GM12878 (cell line): ENCODE results near the gene VGF. TPM values are rescaled to one million over a fixed set of nuclear protein-coding genes. Genes with fewer than 3 reads are reported as not detected.

ENCODE experiments used
- ATAC-seq: fragments of 200-7000 bp; cut with Tn5 transposase; 3 replicates; pipeline ENCODE4 v1.9.1; 2020; ENCODE audit warnings: mild to moderate bottlenecking, moderate library complexity
- BruUV-seq: library from RNA; stranded (reverse); fragments of 400-500 nt; replicated peaks from 2 replicates; lab custom pipeline; 2021; lab: Mats Ljungman, UMichigan
- CTCF ChIA-PET: fragments of 300-600 bp; sonication (Branson Sonifier 250); formaldehyde crosslinking; extraction: SDS; loops from one replicate; lab custom pipeline; 2021; ENCODE audit warnings: inconsistent platforms; lab: Yijun Ruan, JAX
- POLR2A ChIA-PET: fragments of 350-600 bp; formaldehyde crosslinking; extraction: SDS; loops from one replicate; lab custom pipeline; 2021; ENCODE audit warnings: inconsistent platforms; lab: Charles Lee
- RAD21 ChIA-PET: fragments of 300-600 bp; sonication (Branson Sonifier 250); formaldehyde crosslinking; loops from one replicate; lab custom pipeline; 2023; ENCODE audit warnings: antibody characterized with exemption; ENCODE audit not compliant: unreplicated experiment; lab: Charles Lee
- SMC1A ChIA-PET: fragments of 300-600 bp; sonication (Branson Sonifier 250); formaldehyde crosslinking; loops from one replicate; lab custom pipeline; 2023; ENCODE audit not compliant: unreplicated experiment, uncharacterized antibody; lab: Charles Lee
- DNase-seq: peaks from one replicate; pipeline ENCODE4 v3.0.0-alpha.2; 2011; ENCODE audit warnings: low read depth, low spot score
- FAIRE-seq: peaks from 3 replicates; lab custom pipeline; 2011; peaks lifted over from hg19 to GRCh38; lab: Jason Lieb, UNC
- H2AFZ ChIP-seq: 2 replicates; pipeline ENCODE4 v1.6.0; 2011; ENCODE audit warnings: low read depth, low read length, control low read depth; ENCODE audit not compliant: control insufficient read depth
- H3K27ac ChIP-seq: 2 replicates; pipeline ENCODE4 v1.5.1; 2011; ENCODE audit warnings: control low read depth; ENCODE audit not compliant: control insufficient read depth, insufficient read depth
- H3K27me3 ChIP-seq, 2 experiments: replicated peaks in 1 of 2; 2 replicates each; pipeline versions ENCODE4 v1.6.0 to v1.6.1; 2011; ENCODE audit warnings: low read length in 1 of 2; ENCODE audit not compliant: control insufficient read depth in 2 of 2, insufficient read depth in 2 of 2
- H3K36me3 ChIP-seq, 2 experiments: 2 replicates each; pipeline ENCODE4 v1.5.1; 2011; ENCODE audit warnings: low read length in 1 of 2; ENCODE audit not compliant: control insufficient read depth in 2 of 2, insufficient read depth in 2 of 2
- H3K4me1 ChIP-seq: 2 replicates; pipeline ENCODE4 v1.6.1; 2011; ENCODE audit warnings: mild to moderate bottlenecking, low read length, moderate library complexity, mixed read lengths; ENCODE audit not compliant: control insufficient read depth, insufficient read depth
- H3K4me2 ChIP-seq: 2 replicates; pipeline ENCODE4 v1.6.0; 2011; ENCODE audit warnings: control low read depth; ENCODE audit not compliant: control insufficient read depth, insufficient read depth
- H3K4me3 ChIP-seq: fragments of 200-600 bp; sonication (generic); 2 replicates; pipeline ENCODE4 v1.5.1; 2016
- H3K79me2 ChIP-seq: 2 replicates; pipeline ENCODE4 v1.6.0; 2011; ENCODE audit warnings: low read length; ENCODE audit not compliant: control insufficient read depth, insufficient read depth
- H3K9ac ChIP-seq: 2 replicates; pipeline ENCODE4 v1.8.0; 2011; ENCODE audit warnings: low read length, control low read depth, mixed read lengths; ENCODE audit not compliant: control insufficient read depth, insufficient read depth
- H3K9me3 ChIP-seq: replicated peaks from 3 replicates; pipeline ENCODE4 v1.5.1; 2011; ENCODE audit warnings: mild to moderate bottlenecking, low read length; ENCODE audit not compliant: control insufficient read depth, insufficient read depth
- H4K20me1 ChIP-seq: 2 replicates; pipeline ENCODE4 v1.6.0; 2011; ENCODE audit not compliant: control insufficient read depth, insufficient read depth
- MLLT1 ChIP-seq: fragments of 450-650 bp; IDR thresholded peaks from 2 replicates; pipeline ENCODE4 v1.6.1; 2016; ENCODE audit warnings: mild to moderate bottlenecking
- MYB ChIP-seq: fragments of 150-350 bp; IDR thresholded peaks from 2 replicates; pipeline ENCODE4 v1.6.1; 2014; ENCODE audit warnings: mild to moderate bottlenecking, low read depth, low read length, borderline replicate concordance
- PKNOX1 ChIP-seq: fragments of 450-650 bp; IDR thresholded peaks from 2 replicates; pipeline ENCODE4 v1.6.1; 2016; ENCODE audit warnings: mild to moderate bottlenecking
- POLR2AphosphoS5 ChIP-seq: IDR thresholded peaks from 2 replicates; pipeline ENCODE4 v1.6.1; 2011; ENCODE audit warnings: mild to moderate bottlenecking, low read length, inconsistent platforms
- RBBP5 ChIP-seq: fragments of 200-600 bp; sonication (generic); conservative IDR thresholded peaks from 2 replicates; pipeline ENCODE4 v1.6.1; 2016
- SPI1 ChIP-seq: IDR thresholded peaks from 2 replicates; pipeline ENCODE4 v1.6.1; 2011; ENCODE audit warnings: low read depth, mild to moderate bottlenecking, low read length, moderate library complexity, borderline replicate concordance; ENCODE audit not compliant: insufficient read depth
- SUZ12 ChIP-seq: fragments of 200-600 bp; sonication (generic); IDR thresholded peaks from one replicate; pipeline ENCODE4 v1.6.1; 2018; ENCODE audit warnings: antibody characterized with exemption, mild to moderate bottlenecking; ENCODE audit not compliant: unreplicated experiment
- TCF12 ChIP-seq: IDR thresholded peaks from 2 replicates; pipeline ENCODE4 v1.6.1; 2011; ENCODE audit warnings: low read depth, mild to moderate bottlenecking, low read length
- TCF7 ChIP-seq: IDR thresholded peaks from 2 replicates; pipeline ENCODE4 v1.6.1; 2014; ENCODE audit warnings: antibody characterized with exemption, borderline replicate concordance
- ZNF207 ChIP-seq: fragments of 450-650 bp; IDR thresholded peaks from 2 replicates; pipeline ENCODE4 v1.6.1; 2014; ENCODE audit warnings: antibody characterized with exemption, mild to moderate bottlenecking, borderline replicate concordance
- ZNF687 ChIP-seq: fragments of 450-650 bp; IDR thresholded peaks from 2 replicates; pipeline ENCODE4 v1.6.1; 2017; ENCODE audit warnings: mild to moderate bottlenecking, moderate library complexity
- WGBS: methylation state at CpG from one replicate; pipeline ENCODE4 v1.1.6; 2016; ENCODE audit warnings: low lambda C conversion rate; ENCODE audit not compliant: insufficient replicate concordance, insufficient coverage; ENCODE audit errors: missing lambda C conversion rate; 5-methylcytosine and 5-hydroxymethylcytosine counted together
- in situ Hi-C: fragments of 300-500 bp; cut with MboI; formaldehyde crosslinking; loops from 9 replicates; pipeline ENCODE4 v1.14.3; 2018; ENCODE audit warnings: mixed read lengths
- intact Hi-C: fragments of 100-400 bp; cut with micrococcal nuclease; formaldehyde crosslinking; loops from one replicate; pipeline ENCODE4 v1.14.2; 2022; ENCODE audit not compliant: unreplicated experiment
- polyA plus RNA-seq, 11 experiments: library from polyadenylated mRNA; depleted of rRNA in 4 of 11; unstranded in 6 of 11; stranded (reverse) in 5 of 11; fragments of >200 nt; fragmentation: Nextera tagmentation in 4 of 11; fragmentation: Illumina TruSeq in 1 of 11; extraction: Ambion mirVana in 4 of 11; extraction: Trizol in 1 of 11; gene quantifications; 1 replicate in 1 of 11; 2 replicates in 10 of 11; pipeline versions ENCODE4 v1.2.1 to v1.2.3, GENCODE V29; 2011 to 2016; ENCODE audit warnings: inconsistent platforms in 2 of 11, missing spikeins in 2 of 11, low read depth in 1 of 11
- total RNA-seq, 4 experiments: library from RNA; depleted of rRNA in 3 of 4; stranded (reverse); fragments of >200 nt in 3 of 4; fragmentation: Illumina TruSeq in 1 of 4; extraction: Trizol in 1 of 4; gene quantifications; 2 replicates each; pipeline versions ENCODE4 v1.2.1 to v1.2.3, GENCODE V29; 2013 to 2021
- TF ChIP-seq, protein P1 (sequence below): fragments of 150-350 bp; IDR thresholded peaks from 2 replicates; pipeline ENCODE4 v1.6.1; 2016; ENCODE audit warnings: low read depth, low read length

Gene VGF
- total and polyA plus RNA-seq, 10 of the 15 experiments (the other 5 are each of a cell fraction or from before 2014, with no cell fraction given) = 0.09 to 0.25 (median 0.17) TPM; not detected in 6

DNA sequence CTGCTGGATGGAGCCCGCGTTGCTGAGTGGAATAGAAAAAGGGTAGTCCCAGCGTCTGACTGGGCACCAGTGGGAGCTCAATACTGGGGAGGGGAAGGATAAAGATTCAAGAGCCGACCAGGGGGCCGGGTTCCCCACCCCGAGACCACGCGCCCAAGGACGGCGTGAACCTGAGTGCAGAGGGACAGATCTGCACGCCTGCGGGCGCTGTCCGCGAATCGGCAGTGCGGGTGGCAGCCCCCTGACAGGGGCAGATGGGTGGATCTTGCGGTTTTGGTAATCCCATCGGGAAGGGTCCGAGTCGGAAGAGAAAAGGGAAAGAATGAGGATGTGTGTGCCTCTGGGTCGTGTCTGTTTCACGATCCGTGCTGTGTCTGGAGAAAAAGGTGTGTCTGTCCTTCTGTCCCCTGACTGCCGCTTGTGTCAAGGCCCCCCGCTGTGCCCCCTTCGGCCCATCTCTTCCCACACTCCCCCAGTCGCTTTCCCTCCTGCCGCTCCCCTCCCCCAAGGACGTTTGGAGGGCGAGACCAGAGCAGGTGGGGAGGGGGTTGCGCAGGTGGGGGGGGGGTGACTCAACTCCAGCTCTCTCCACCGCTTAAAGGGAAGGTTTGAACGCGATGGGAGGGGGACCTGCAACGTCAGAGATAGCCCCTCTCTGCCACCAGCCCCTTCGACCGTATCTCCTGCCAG lies 734 bp upstream of the VGF start:
- Histone ChIP-seq H3K9me3 (no peaks in the 10 kb centered on the region; the same call in 2 of the 3 replicates), H3K79me2 (no peaks in the 10 kb centered on the region), H3K27me3 (peaks cover 21 to 29% of the 10 kb centered on the region in 2 experiments), H2AFZ (0 out of 2 replicates have a peak overlapping the region, but pooled peaks have one; percentile 10), H3K9ac (no peak overlapping the region), H3K4me2 (peak overlapping the region; percentile 84), H3K36me3 (no peaks in the 10 kb centered on the region), H3K4me1 (peaks cover 11% of the 10 kb centered on the region), H4K20me1 (no peaks in the 10 kb centered on the region), H3K27ac (no peak overlapping the region), H3K4me3 (peak overlapping the region; percentile 44; the same call in 1 of the 2 replicates)
- ChIA-PET CTCF (interaction anchor here (0.9 to 2.4 kb wide), 7 partner anchors 8 to 124 kb away, joined by 3 to 17 read pairs (median 5); no protein-coding TSS in a partner anchor), SMC1A (interaction anchor here (0.7 to 1.9 kb wide), 5 partner anchors 22 to 71 kb away, joined by 3 to 8 read pairs (median 3); no protein-coding TSS in a partner anchor), RAD21 (interaction anchor here (0.5 to 2.5 kb wide), 5 partner anchors 8 to 27 kb away, joined by 3 to 32 read pairs (median 3); no protein-coding TSS in a partner anchor), POLR2A (interaction anchor here (0.6 to 1.0 kb wide), 3 partner anchors 9 to 167 kb away, joined by 3 to 5 read pairs (median 4); partner anchors contain the start of genes PLOD3 and ZNHIT1)
- DNase-seq (no peak), FAIRE-seq (no peak), ATAC-seq (no peak)
- BruUV-seq = no TSS peak
- in situ Hi-C loops (no loop called here), intact Hi-C loops (no loop called here)
- WGBS = 13% methylated on average over 27 of the region's 38 CpGs
- TF ChIP-seq, protein P1, sequence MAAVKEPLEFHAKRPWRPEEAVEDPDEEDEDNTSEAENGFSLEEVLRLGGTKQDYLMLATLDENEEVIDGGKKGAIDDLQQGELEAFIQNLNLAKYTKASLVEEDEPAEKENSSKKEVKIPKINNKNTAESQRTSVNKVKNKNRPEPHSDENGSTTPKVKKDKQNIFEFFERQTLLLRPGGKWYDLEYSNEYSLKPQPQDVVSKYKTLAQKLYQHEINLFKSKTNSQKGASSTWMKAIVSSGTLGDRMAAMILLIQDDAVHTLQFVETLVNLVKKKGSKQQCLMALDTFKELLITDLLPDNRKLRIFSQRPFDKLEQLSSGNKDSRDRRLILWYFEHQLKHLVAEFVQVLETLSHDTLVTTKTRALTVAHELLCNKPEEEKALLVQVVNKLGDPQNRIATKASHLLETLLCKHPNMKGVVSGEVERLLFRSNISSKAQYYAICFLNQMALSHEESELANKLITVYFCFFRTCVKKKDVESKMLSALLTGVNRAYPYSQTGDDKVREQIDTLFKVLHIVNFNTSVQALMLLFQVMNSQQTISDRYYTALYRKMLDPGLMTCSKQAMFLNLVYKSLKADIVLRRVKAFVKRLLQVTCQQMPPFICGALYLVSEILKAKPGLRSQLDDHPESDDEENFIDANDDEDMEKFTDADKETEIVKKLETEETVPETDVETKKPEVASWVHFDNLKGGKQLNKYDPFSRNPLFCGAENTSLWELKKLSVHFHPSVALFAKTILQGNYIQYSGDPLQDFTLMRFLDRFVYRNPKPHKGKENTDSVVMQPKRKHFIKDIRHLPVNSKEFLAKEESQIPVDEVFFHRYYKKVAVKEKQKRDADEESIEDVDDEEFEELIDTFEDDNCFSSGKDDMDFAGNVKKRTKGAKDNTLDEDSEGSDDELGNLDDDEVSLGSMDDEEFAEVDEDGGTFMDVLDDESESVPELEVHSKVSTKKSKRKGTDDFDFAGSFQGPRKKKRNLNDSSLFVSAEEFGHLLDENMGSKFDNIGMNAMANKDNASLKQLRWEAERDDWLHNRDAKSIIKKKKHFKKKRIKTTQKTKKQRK = no peak
- TF ChIP-seq ZNF687 (no peak), MLLT1 (no peak), TCF7 (no peak), SPI1 (no peak), POLR2AphosphoS5 (no peak), MYB (no peak), PKNOX1 (no peak), SUZ12 (no peak), TCF12 (no peak), RBBP5 (no peak), ZNF207 (no peak)
